HPDE6-E6E7 (cell line): Measurements from ENCODE around the gene ERLIN1.
"Not testable (repeated sequence)": the region's sequence is repeated elsewhere in the genome, so short reads cannot be mapped to it uniquely, and the experiment has no call there.

Source experiments
- DNase-seq: peaks from one replicate; pipeline ENCODE4 v3.0.0; 2011; ENCODE audit warnings: missing footprints; ENCODE audit errors: extremely low spot score

ERLIN1 gene

DNA sequence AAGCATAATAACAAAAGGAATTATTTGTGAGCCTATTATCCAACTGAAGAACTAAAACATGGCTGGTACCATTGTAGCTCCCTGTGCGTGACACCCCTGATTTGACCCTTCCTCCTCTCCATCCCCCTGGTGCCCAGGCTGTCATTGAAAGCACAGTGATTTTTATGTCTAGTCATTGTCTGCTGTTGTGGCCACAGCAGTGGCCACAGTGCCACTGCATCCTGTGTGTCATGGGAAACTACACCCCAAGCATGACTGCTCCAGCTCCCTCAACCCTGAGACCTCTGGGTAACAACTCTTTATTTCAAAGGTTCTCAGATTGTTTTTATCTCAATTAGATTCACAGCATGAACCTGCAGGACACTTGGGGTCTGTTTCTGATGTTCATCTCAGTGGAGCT lies 52.0 kb downstream of the ERLIN1 start:
- DNase-seq: no peak

DNA sequence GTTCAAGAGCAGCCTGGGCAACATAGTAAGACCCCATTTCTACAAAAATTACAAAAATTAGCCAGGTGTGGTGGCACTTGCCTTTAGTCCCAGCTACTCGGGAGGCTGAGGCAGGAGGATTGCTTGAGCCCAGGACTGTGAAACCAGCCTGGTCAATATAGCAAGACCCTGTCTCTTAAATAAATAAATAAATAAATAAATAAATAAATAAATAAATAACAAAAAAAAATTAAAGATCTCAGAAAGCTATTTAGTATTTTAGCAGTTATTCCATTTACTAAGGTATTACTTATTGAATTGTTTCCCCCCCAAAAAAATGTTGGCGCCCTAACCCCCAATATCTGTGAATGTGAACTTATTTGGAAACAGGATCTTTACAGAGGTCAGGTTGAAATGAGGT lies 53.4 kb downstream of the ERLIN1 start:
- DNase-seq: no peak

DNA sequence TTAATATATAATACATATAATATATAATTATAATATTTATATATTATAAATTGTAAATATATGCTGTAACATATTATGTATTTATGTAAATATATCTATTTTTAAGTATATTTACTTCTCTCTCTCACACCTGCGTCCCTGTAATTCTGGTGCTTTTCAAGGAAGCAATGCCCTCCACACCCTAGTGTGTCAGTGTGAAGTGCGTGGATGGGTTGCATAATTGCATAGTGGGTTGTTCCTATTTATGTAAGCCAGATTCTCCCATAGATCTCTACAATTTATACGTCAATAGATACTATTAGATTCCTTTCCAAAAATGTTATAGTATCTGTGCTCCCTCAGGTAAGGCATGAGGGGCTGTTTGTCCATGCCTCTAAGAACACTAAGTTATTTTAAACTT lies 54.3 kb downstream of the ERLIN1 start:
- no peak for DNase-seq

DNA sequence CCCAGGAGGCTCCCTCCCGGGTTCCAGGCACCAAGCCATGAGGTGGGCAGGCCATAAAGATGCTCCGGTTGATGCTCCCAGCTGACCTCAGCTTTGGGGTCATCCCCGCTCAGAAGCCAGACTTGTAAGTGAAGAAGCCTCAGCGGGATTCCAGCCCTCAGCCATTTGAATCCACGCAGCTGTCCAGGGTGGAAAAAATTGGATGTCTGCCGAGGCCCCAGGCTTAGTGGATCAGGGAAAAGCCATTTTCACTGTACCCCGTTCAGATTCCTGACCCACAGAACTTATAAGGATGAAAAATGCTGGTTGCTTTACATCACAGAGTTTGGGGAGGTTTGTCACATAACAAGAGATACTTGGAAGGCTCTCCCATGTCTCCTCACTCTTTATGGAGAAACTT lies 55.0 kb downstream of the ERLIN1 start:
- DNase-seq: no peak

DNA sequence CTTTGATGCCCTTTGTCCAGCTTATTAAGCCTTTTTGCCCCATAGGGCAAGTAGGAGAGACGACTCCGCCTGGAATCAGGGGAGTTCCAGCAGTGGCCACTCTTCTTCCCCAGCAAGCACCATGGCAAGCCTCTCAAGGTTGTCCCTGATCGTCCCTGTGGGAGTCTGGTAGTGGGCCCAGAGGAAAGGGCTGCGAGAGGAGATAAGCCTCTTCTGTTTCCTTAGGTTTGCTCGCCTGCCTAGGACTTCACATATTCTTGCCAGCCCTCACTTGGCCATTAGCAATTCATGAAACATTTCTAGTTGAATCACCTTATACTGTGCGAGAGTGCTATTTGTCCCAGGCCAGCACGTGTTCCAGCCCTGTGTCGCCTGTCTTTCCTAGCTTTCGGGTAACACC lies 56.4 kb downstream of the ERLIN1 start:
- DNase-seq: no peak

DNA sequence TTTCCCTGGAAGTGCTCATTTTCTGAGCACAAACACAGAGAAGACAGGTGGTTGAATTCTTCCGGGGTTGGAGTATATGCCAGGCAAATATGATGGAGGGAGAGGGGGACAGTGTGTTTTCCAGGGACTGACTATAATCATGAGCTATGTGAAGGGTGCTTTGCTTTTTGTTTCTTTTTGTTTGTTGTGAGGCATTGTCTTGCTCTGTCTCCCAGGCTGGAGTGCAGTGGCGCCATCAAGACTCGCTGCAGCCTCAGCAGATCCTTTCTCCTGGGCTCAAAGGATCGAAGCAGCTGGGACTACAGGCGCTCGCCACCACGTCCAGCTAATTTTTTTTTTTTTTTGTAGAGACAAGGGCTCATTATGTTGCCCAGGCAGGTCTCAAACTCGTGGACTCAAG lies 56.9 kb downstream of the ERLIN1 start:
- no peak for DNase-seq

DNA sequence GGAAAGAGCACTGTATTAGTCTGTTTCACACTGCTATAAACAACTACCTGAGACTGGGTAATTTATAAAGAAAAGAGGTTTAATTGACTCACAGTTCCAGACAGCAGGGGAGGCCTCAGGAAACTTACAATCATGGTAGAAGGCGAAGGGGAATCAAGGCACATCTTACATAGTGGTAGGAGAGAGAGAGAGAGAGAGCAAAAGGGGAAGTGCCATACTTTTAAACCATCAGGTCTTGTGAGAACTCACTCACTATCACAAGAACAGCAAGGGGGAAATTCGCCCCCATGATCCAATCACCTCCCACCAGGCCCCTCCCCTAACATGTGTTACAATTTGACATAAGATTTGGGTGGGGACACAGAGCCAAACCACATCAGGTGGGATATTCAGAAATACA lies 60.5 kb downstream of the ERLIN1 start:
- not testable (repeated sequence) for DNase-seq

DNA sequence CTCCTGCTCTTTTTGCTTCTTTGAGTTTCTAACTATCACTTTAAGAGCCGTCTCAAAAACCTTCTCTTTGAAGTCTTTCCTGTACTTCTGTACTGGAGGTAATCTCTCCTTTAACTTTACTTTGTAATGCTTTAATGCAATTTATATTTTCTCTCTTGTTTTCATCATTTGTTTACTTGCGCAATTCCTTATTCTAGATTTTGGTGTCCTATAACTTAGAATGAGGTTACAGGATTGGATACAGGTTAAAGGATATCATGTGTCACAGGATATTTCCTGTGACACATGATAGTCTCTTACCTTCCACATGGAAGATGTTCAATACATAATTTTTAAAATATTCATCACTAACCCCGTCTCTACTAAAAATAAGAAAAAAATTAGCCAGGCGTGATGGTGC lies 61.7 kb downstream of the ERLIN1 start:
- DNase-seq: no peak

DNA sequence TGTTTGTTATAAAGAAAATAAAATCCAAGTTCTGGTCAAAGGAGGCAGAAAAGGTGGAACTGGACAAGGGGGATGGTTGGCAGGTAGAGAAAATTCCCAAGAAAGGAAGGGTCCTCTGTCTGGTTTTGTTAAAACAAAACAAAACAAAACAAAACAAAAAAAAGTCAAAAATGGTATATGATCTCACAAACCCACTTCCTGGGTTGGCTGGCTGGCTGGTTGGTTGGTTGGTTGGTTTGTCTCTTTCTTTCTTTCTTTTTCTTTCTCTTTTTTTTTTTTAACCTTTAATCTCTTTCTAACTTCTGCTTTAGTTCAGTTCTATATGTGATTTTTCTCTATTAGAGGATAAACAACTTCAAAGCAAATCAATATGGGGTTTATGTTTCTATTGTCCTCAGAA lies 63.0 kb downstream of the ERLIN1 start:
- DNase-seq: no peak

DNA sequence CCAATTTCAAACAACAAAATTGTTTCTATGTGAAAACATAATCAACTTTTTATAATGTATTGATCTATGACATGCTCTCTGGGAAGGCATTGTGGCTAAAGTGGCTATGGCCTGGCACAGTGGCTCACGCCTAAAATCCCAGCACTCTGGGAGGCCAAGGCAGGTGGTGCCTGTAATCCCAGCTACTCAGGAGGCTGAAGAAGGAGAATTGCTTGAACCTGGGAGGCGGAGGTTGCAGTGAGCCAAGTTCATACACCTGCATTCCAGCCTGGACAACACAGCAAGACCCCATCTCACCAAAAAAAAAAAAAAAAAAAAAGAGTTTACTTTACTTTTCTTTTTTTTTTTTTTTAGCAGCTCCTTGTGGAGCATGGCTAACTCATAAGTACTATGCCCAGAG lies 65.3 kb downstream of the ERLIN1 start:
- DNase-seq: no peak

DNA sequence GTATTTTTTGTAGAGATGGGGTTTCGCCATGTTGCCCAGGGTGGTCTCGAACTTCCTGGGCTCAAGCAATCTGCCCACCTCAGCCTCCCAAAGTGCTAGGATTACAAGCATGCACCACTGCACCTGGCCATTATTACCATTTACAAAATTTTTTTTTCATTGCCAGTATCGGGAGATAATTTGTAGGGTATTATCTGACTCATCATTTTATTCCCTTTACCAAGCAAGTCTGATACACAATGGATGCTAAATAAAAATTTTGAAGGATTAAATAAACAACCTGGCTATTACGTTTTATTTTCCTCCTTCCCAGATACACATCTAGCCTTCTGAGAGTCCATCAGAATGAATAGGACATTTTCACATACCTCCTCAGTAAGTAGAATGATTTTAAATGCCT lies 66.1 kb downstream of the ERLIN1 start:
- DNase-seq: no peak

DNA sequence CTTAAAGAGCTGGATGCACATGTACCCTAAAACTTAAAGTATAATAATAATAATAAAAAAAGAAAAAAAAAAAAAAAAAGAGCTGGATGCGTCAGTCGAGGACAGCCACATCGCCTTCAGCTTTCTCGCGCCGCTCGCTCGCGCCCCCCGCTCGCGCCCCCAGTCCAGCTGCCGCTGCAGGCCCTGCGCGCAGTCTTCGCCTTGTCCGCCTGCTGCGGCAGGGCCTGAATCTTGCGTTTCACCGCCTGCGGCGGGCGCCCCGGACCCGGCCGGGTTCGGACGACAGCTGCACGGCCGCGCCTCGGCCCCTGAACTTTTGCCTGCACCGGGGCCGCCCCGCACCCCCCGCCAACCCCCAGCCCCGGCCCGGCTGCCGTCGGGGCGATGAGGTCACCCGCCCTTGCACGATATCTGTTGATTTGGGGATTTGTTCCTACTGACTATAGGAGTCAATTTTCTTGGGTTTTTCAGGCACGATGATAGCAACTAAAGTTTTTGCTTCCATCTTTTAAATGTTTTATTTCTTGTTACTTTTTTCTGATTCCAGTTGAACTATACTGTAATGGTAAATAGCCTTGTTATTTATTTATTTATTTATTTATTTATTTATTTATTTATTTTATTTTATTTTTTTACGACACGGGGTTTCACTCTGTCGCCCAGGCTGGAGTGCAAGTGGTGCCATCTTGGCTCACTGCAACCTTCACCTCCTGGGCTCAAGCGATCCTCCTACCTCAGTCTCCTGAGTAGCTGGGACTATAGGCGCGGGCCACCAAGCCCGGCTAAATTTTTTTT lies 70.7 kb downstream of the ERLIN1 start:
- DNase-seq: no peak

DNA sequence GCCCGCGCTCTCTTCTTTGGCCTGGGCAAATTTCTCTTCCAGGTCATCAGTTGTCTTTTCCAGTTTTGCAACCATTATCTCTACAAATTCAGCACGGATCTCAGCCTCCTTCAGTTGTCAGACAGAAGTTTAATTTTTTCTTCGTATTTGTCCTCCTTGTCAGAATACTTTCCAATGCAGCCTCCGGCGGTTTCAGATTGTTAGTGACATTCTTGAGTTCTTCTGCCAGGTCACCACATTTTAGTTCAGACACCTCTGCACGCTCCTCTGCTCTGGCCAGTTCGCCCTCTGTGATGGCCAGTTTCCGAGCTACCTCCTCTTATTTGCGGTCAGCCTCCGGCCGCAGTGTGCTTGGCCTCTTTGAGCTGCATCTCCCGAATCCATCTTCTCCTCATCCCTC lies 71.4 kb downstream of the ERLIN1 start:
- DNase-seq: no peak

DNA sequence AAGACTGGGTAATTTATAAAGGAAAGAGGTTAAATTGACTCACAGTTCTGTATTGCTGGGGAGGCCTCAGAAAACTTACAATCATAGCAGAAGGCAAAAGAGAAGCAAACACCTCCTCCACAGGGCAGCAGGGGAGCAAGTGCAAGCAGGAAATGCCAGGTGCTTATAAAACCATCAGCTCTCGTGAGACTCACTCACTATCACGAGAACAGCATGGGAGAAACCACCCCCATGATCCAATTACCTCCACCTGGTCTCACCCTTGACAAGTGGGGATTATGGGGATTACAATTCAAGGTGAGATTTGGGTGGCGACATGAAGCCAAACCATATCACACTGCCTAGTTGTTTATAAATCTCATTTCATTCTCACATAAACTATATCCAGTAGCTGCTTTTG lies 76.2 kb downstream of the ERLIN1 start:
- no peak for DNase-seq

DNA sequence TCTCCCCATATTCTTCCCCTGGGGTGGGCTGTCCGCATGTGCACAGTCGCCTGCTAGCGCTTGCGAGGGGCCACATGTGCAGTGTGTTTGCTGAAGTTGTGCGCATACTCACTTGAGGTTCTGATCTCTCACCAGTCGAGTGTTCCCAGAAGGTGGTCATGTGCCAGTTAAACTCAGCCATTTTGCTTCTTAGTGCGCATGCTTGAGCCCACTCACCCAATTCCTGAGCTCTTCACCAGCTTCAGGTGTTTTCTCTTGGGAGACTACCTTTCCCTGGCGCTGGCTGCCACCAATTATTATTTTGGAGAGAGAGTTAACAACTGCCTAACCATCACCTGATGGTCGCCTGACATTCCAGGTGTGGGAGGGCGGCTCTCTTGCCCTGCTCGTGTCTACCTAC lies 79.0 kb downstream of the ERLIN1 start:
- DNase-seq: no peak

DNA sequence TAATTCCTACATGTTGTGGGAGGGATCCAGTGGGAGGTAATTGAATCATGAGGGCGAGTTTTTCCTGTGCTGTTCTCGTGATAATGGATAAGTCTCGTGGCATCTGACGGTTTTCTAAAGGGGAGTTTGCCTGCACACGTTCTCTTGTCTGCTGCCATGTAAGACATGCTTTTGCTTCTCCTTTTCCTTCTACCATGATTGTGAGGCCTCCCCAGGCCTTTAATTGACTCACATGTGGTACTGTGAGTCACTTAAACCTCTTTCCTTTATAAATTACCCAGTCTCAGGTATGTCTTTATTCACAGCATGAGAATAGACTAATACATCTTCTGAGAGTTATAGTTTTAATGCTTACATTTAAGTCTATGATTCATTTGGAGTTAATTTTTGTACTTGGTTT lies 81.5 kb downstream of the ERLIN1 start:
- DNase-seq: no peak

DNA sequence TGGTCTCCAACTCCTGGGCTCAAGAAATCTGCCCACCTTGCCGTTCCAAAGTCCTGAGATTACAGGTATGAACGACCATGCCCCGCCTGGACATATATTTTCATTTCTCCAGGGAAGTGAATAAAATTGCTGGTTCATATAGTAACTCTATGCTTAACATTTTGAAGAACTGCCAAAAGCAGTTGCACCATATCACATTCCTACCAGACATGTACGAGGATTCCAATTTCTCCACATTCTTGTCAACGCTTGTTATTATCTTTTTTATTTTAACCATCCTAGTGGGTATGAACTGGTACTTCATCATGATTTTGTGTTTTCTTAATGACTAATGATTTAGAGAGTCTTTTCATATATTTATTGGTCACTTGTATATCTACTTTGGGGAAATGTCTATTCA lies 82.2 kb downstream of the ERLIN1 start:
- no peak for DNase-seq

DNA sequence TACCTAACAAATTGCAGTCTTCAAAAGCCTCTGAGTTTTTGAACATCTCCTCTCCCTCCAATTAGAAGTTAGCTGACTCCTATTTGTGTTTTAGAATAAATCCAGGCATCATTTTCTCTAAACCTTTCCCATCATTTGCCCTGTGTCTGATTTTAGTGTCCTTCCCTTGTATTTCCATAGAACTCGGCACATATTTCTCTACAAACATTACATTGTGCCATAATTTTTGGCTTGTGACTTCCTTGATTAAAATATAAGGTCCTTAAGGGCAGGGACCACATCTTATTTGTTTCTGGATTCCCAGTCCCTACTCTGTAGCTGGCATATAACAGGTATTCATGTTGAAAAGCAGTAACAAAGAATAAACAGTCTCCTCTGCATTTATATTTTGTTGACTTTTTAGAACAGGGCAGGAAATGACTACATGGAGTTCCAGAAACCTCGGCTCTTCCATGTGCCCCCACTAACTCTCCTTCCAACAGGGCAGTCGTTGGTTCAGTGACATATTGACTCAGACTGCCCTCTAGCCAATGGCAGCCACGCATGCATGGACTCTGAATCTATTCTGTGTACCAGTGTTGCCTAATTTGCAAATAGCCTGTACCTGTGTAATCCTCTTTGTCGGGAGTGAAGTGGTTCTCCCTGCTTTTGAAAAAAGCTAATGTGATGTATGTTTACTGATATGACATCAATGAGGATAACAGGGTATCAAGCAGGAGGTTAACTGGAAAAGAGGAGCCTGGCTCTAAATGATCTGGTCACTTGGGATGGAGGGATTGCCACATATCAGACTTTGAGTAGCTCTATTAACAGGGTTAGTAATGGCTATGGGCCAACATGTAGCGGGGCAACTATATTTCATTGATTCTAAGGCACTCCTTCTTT lies 84.4 kb downstream of the ERLIN1 start:
- DNase-seq: no peak

DNA sequence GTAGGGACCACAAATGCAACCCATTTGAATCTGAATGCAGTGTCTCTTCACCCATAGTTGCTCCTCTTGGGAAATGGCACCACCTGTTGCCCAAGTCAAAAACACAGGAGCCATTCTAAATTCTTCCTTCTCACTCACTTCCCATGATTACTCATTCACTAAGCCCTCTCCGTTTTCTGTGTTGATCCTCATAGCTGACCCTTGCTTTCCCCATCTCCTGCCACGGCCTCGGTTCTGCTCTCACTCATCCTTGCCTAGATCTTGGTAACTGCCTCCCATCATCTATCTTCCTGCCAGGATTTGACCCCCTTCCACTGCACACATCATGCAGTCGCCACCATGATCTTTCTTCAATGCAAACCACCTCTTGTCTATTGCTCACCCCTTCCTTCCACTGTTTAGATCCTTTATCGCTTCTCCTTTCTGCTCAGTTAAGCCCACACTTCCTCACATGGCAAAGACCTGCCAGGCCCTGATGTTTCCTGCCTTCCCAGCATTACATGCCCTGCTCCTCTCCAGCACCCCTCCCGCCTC lies 85.1 kb downstream of the ERLIN1 start:
- DNase-seq: peak; percentile 13
